Loucy (cell line): ENCODE data around the gene KRTAP19-2.
A peak's percentile ranks its signal among the peaks of the same experiment; 100 is the strongest.

Experiments used
- H2AFZ ChIP-seq: fragments of 200-600 bp; sonication (generic); 2 replicates; pipeline ENCODE4 v1.6.0; 2016; ENCODE audit warnings: antibody characterized with exemption, mild to moderate bottlenecking, low read length, moderate library complexity
- H3F3A ChIP-seq: fragments of 200-600 bp; 2 replicates; pipeline ENCODE4 v1.6.0; 2016; ENCODE audit warnings: antibody characterized with exemption, low read depth, mild to moderate bottlenecking
- H3K27me3 ChIP-seq: fragments of 200-600 bp; sonication (generic); 2 replicates; pipeline ENCODE4 v1.6.1; 2014; ENCODE audit warnings: low read length, mild to moderate bottlenecking; ENCODE audit not compliant: insufficient read depth, poor library complexity, severe bottlenecking
- H3K36me3 ChIP-seq: fragments of 200-600 bp; sonication (generic); 2 replicates; pipeline ENCODE4 v1.6.1; 2016; ENCODE audit warnings: low read length; ENCODE audit not compliant: insufficient read depth
- H3K4me1 ChIP-seq: fragments of 200-600 bp; sonication (generic); 2 replicates; pipeline ENCODE4 v1.5.1; 2014; ENCODE audit warnings: low read length, mild to moderate bottlenecking; ENCODE audit not compliant: insufficient read depth, poor library complexity, severe bottlenecking
- H3K4me2 ChIP-seq: fragments of 200-600 bp; sonication (generic); 2 replicates; pipeline ENCODE4 v1.6.0; 2014; ENCODE audit warnings: antibody characterized with exemption, low read length, low read depth, mild to moderate bottlenecking; ENCODE audit not compliant: poor library complexity, severe bottlenecking
- H3K4me3 ChIP-seq: fragments of 200-600 bp; sonication (generic); 2 replicates; pipeline ENCODE4 v1.5.1; 2014; ENCODE audit warnings: low read length, mild to moderate bottlenecking, mixed read lengths; ENCODE audit not compliant: poor library complexity, severe bottlenecking
- H3K79me2 ChIP-seq: fragments of 200-600 bp; sonication (generic); 2 replicates; pipeline ENCODE4 v1.6.1; 2014; ENCODE audit warnings: low read length; ENCODE audit not compliant: insufficient read depth
- H3K9ac ChIP-seq: fragments of 200-600 bp; sonication (generic); 2 replicates; pipeline ENCODE4 v1.6.0; 2014; ENCODE audit warnings: mild to moderate bottlenecking, low read depth, low read length, moderate library complexity; ENCODE audit not compliant: poor library complexity, severe bottlenecking
- H3K9me2 ChIP-seq: fragments of 200-600 bp; sonication (generic); replicated peaks from 2 replicates; pipeline ENCODE4 v1.6.1; 2016; ENCODE audit warnings: low read depth, low read length, mixed read lengths
- H3K9me3 ChIP-seq: fragments of 200-600 bp; sonication (generic); 2 replicates; pipeline ENCODE4 v1.6.1; 2014; ENCODE audit warnings: mild to moderate bottlenecking, antibody characterized with exemption, low read length, low read depth; ENCODE audit not compliant: insufficient read depth
- H4K20me1 ChIP-seq: fragments of 200-600 bp; sonication (generic); 2 replicates; pipeline ENCODE4 v1.6.0; 2014; ENCODE audit warnings: antibody characterized with exemption, low read length, mild to moderate bottlenecking; ENCODE audit not compliant: insufficient read depth, poor library complexity, severe bottlenecking
- CTCF ChIP-seq: fragments of 200-600 bp; sonication (generic); conservative IDR thresholded peaks from 2 replicates; pipeline ENCODE4 v1.5.1; 2014; ENCODE audit warnings: mild to moderate bottlenecking, antibody characterized with exemption, low read length
- EZH2phosphoT487 ChIP-seq: fragments of 200-600 bp; IDR thresholded peaks from 2 replicates; pipeline ENCODE4 v1.6.1; 2018; ENCODE audit warnings: antibody characterized with exemption, mild to moderate bottlenecking, moderate library complexity, borderline replicate concordance

Gene KRTAP19-2

GRCh38 chr21:30468900-30469714, 18.1 kb downstream of the KRTAP19-2 start:
- Histone ChIP-seq H3K4me3 (no peak overlapping the region), H3K27me3 (no peaks in the 10 kb centered on the region), H3K79me2 (no peaks in the 10 kb centered on the region), H3K9ac (no peak overlapping the region), H3K4me2 (no peak overlapping the region), H3K36me3 (no peaks in the 10 kb centered on the region), H3K9me2 (no peaks in the 10 kb centered on the region), H3K9me3 (no peaks in the 10 kb centered on the region), H4K20me1 (no peaks in the 10 kb centered on the region), H2AFZ (no peak overlapping the region), H3K4me1 (no peaks in the 10 kb centered on the region), H3F3A (no peaks in the 10 kb centered on the region)
- TF ChIP-seq EZH2phosphoT487 (no peak), CTCF (no peak)

GRCh38 chr21:30463713-30464112, 23.5 kb downstream of the KRTAP19-2 start:
- Histone ChIP-seq H3K27me3 (no peaks in the 10 kb centered on the region), H3K4me2 (no peak overlapping the region), H3K36me3 (no peaks in the 10 kb centered on the region), H3K9me2 (no peaks in the 10 kb centered on the region), H3K4me3 (no peak overlapping the region), H2AFZ (no peak overlapping the region), H3K9ac (no peak overlapping the region), H4K20me1 (no peaks in the 10 kb centered on the region), H3K4me1 (no peaks in the 10 kb centered on the region), H3F3A (no peaks in the 10 kb centered on the region), H3K79me2 (no peaks in the 10 kb centered on the region), H3K9me3 (no peaks in the 10 kb centered on the region)
- no peak for TF ChIP-seq EZH2phosphoT487
- peak; percentile 65 for TF ChIP-seq CTCF

- TF ChIP-seq CTCF (no peak), EZH2phosphoT487 (no peak)
- Histone ChIP-seq H3K4me2 (no peak overlapping the region), H3K4me3 (no peak overlapping the region), H2AFZ (no peak overlapping the region), H3K9ac (no peak overlapping the region), H3K79me2 (no peaks in the 10 kb centered on the region), H3F3A (no peaks in the 10 kb centered on the region), H3K9me2 (no peaks in the 10 kb centered on the region), H3K9me3 (no peaks in the 10 kb centered on the region), H3K27me3 (no peaks in the 10 kb centered on the region), H3K4me1 (no peaks in the 10 kb centered on the region), H4K20me1 (no peaks in the 10 kb centered on the region), H3K36me3 (no peaks in the 10 kb centered on the region)
Observed at GRCh38 chr21:30448514-30448913, 38.7 kb downstream of the KRTAP19-2 start.
